ENCODE results near the gene BMP10. TPM values are rescaled to one million over a fixed set of nuclear protein-coding genes. Genes with fewer than 3 reads are reported as not detected.

The BMP10 gene
- total and polyA plus RNA-seq, 8 donors: not detected

DNA sequence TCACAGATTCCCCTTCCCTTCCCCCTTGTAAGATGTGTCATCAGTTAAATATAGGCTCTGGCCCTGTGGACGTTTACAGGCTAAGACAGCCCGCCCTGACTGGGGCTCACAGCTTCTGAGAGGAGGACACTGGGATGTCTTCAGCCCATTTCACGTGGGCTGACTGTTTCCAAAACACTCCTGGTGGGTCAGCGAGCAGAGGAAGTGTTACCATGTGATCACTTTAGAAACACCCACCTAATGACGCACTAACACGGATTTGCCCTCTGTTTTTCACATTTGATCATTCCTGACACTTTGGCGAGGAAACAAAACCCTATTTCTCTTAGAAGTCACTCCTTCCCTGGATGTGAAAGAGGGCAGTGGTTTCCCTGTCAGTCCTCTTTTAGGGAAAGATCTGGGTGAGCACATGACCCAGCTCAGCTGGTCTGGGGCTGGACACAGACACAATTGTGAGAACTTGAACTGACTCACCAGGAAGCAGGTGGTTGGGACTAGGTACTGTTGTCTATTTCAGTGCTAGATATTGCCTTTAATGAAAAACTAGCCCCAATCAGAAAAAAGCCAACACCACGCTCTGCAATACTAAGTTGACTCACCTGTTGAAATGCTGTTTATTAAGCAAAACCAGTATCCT lies 38.8 kb downstream of the BMP10 start:
- intact Hi-C loops (cut with DNase I): loop anchor here in 1 of 2 donors (10.0 kb wide), 1 partner anchor 78 kb away; no protein-coding TSS in a partner anchor
- TF ChIP-seq, protein P1, sequence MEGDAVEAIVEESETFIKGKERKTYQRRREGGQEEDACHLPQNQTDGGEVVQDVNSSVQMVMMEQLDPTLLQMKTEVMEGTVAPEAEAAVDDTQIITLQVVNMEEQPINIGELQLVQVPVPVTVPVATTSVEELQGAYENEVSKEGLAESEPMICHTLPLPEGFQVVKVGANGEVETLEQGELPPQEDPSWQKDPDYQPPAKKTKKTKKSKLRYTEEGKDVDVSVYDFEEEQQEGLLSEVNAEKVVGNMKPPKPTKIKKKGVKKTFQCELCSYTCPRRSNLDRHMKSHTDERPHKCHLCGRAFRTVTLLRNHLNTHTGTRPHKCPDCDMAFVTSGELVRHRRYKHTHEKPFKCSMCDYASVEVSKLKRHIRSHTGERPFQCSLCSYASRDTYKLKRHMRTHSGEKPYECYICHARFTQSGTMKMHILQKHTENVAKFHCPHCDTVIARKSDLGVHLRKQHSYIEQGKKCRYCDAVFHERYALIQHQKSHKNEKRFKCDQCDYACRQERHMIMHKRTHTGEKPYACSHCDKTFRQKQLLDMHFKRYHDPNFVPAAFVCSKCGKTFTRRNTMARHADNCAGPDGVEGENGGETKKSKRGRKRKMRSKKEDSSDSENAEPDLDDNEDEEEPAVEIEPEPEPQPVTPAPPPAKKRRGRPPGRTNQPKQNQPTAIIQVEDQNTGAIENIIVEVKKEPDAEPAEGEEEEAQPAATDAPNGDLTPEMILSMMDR (IDR thresholded peaks at IDR 0.05): no peak
- no peaks in the 10 kb centered on the region for H3K27me3 ChIP-seq
- DNase-seq: peak in 2 of 4 donors; percentile 33 to 85
- ATAC-seq: peak; percentile 70
- H3K4me1 ChIP-seq: peaks cover 18 to 95% of the 10 kb centered on the region in 2 donors
- H3K36me3 ChIP-seq: no peaks in the 10 kb centered on the region
- no peak overlapping the region for H3K4me3 ChIP-seq
- H3K9me3 ChIP-seq: no peaks in the 10 kb centered on the region
- H3K27ac ChIP-seq: peak overlapping the region; percentile 72 to 90

DNA sequence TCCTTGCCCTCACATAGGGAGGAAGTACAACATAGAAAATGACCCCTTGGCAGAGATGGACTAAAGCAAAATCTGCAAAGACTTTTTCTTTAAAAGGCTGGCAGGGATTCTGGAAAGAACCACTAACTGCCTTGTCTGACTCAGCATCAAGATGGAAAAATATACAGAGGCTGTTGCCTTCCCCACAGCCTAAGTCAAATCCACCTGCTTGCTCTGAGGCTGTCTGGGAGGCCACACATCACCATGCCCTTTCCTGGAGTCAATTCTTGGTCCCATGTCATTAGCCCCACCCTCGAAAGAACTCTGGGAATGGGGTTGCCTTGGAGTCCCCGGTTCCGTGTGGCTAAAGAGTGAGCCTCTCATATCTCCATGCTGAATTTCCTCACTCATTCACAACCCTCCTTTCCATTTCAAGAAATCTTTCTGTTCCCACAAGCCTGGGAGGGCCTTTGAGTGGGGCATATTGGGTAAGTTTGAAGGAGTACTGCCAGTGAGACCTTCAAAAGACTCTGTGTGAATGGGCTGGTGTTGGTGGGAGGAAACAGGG lies 39.4 kb downstream of the BMP10 start:
- H3K4me1 ChIP-seq: peaks cover 18 to 96% of the 10 kb centered on the region in 2 donors
- ATAC-seq (peak; percentile 12), DNase-seq (no peak)
- H3K27me3 ChIP-seq: no peaks in the 10 kb centered on the region
- H3K9me3 ChIP-seq: no peaks in the 10 kb centered on the region
- TF ChIP-seq, protein P1 (IDR thresholded peaks at IDR 0.05): no peak
- peaks cover 0 to 4% of the 10 kb centered on the region in 2 donors for H3K36me3 ChIP-seq
- H3K27ac ChIP-seq: peak overlapping the region; percentile 72 to 90
- no peak overlapping the region for H3K4me3 ChIP-seq
- intact Hi-C loops (cut with DNase I): loop anchor here in 1 of 2 donors (10.0 kb wide), 1 partner anchor 77 kb away; no protein-coding TSS in a partner anchor

- Histone ChIP-seq H3K4me1 (peaks cover 18 to 86% of the 10 kb centered on the region in 2 donors), H3K27ac (peak overlapping the region; percentile 47 to 90)
- intact Hi-C loops (cut with DNase I): loop anchor here in 1 of 2 donors (10.0 kb wide), 1 partner anchor 75 kb away; no protein-coding TSS in a partner anchor
Observed at GRCh38 chr2:68829749-68830148, 41.4 kb downstream of the BMP10 start.

GRCh38 chr2:68828887-68829708 lies 42.1 kb downstream of the BMP10 start:
- Histone ChIP-seq H3K27me3 (no peaks in the 10 kb centered on the region), H3K4me1 (peaks cover 18 to 80% of the 10 kb centered on the region in 2 donors), H3K9me3 (no peaks in the 10 kb centered on the region), H3K36me3 (peaks cover 0 to 29% of the 10 kb centered on the region in 2 donors), H3K27ac (peak overlapping the region; percentile 47 to 90), H3K4me3 (no peak overlapping the region)
- DNase-seq: peak; percentile 95 to 96 (median 95)
- TF ChIP-seq, protein P1 (IDR thresholded peaks at IDR 0.05): no peak
- ATAC-seq: peak; percentile 81
- intact Hi-C loops (cut with DNase I): no loop called here

More at GRCh38 chr2:68829749-68830148, 41.4 kb downstream of the BMP10 start:
- ATAC-seq (no peak), DNase-seq (no peak)
- H3K9me3 ChIP-seq: no peaks in the 10 kb centered on the region
- TF ChIP-seq, protein P1 (IDR thresholded peaks at IDR 0.05): no peak
- no peak overlapping the region for H3K4me3 ChIP-seq
- H3K36me3 ChIP-seq: peaks cover 0 to 23% of the 10 kb centered on the region in 2 donors
- no peaks in the 10 kb centered on the region for H3K27me3 ChIP-seq

Data from left lung (tissue), 10 donors.